T-helper 2 cell treated with Interferon-gamma antibody and Interleukin-4, amounts not matched to agents 5 μg/mL and 100 μg/mL, for 36 hours (primary cell): ENCODE results near the gene DSTN.

ENCODE experiments used
- DNase-seq: peaks from one replicate; pipeline ENCODE4 v3.0.0; 2021; ENCODE audit warnings: low spot score
- H3K27ac Mint-ChIP-seq: one replicate; pipeline ENCODE4 v1.8.0; 2021; ENCODE audit warnings: mild to moderate bottlenecking, mixed read lengths
- H3K27me3 Mint-ChIP-seq: one replicate; pipeline ENCODE4 v1.8.0; 2021; ENCODE audit warnings: low read depth, mixed read lengths
- H3K36me3 Mint-ChIP-seq: one replicate; pipeline ENCODE4 v1.8.0; 2021; ENCODE audit warnings: low read depth, mixed read lengths
- H3K4me1 Mint-ChIP-seq: one replicate; pipeline ENCODE4 v1.8.0; 2021; ENCODE audit warnings: low read depth, mixed read lengths
- H3K4me3 Mint-ChIP-seq: one replicate; pipeline ENCODE4 v1.8.0; 2022; ENCODE audit warnings: mild to moderate bottlenecking, moderate library complexity, mixed read lengths
- H3K9me3 Mint-ChIP-seq: one replicate; pipeline ENCODE4 v1.8.0; 2021; ENCODE audit warnings: mixed read lengths

Gene DSTN

GRCh38 chr20:17642404-17643269 lies 72.8 kb downstream of the DSTN start:
- Mint-ChIP-seq H3K27ac (no peak overlapping the region), H3K9me3 (no peaks in the 10 kb centered on the region), H3K36me3 (peaks cover 8% of the 10 kb centered on the region), H3K4me3 (no peak overlapping the region), H3K27me3 (no peaks in the 10 kb centered on the region), H3K4me1 (peaks cover 3% of the 10 kb centered on the region)
- DNase-seq = no peak

- H3K36me3 Mint-ChIP-seq = peaks cover 8% of the 10 kb centered on the region
- no peak overlapping the region for H3K4me3 Mint-ChIP-seq
- H3K9me3 Mint-ChIP-seq = no peaks in the 10 kb centered on the region
- no peak overlapping the region for H3K27ac Mint-ChIP-seq
- DNase-seq = no peak
- no peaks in the 10 kb centered on the region for H3K27me3 Mint-ChIP-seq
- peaks cover 3% of the 10 kb centered on the region for H3K4me1 Mint-ChIP-seq
Measured at GRCh38 chr20:17643531-17644188, 73.8 kb downstream of the DSTN start.

- H3K27me3 Mint-ChIP-seq = no peaks in the 10 kb centered on the region
- H3K9me3 Mint-ChIP-seq = no peaks in the 10 kb centered on the region
- DNase-seq = no peak
- H3K36me3 Mint-ChIP-seq = peaks cover 10% of the 10 kb centered on the region
- H3K4me1 Mint-ChIP-seq = peaks cover 5% of the 10 kb centered on the region
- no peak overlapping the region for H3K27ac Mint-ChIP-seq
- no peak overlapping the region for H3K4me3 Mint-ChIP-seq
Measured at GRCh38 chr20:17644451-17644850, 74.6 kb downstream of the DSTN start.

GRCh38 chr20:17645010-17645409 lies 75.1 kb downstream of the DSTN start:
- Mint-ChIP-seq H3K27me3 (no peaks in the 10 kb centered on the region), H3K27ac (no peak overlapping the region), H3K36me3 (peaks cover 11% of the 10 kb centered on the region), H3K9me3 (no peaks in the 10 kb centered on the region), H3K4me1 (peaks cover 5% of the 10 kb centered on the region), H3K4me3 (no peak overlapping the region)
- no peak for DNase-seq

- Mint-ChIP-seq H3K9me3 (no peaks in the 10 kb centered on the region), H3K27me3 (no peaks in the 10 kb centered on the region), H3K4me3 (no peak overlapping the region), H3K36me3 (peaks cover 8% of the 10 kb centered on the region), H3K4me1 (peaks cover 5% of the 10 kb centered on the region), H3K27ac (no peak overlapping the region)
- no peak for DNase-seq
Measured at GRCh38 chr20:17645546-17646208, 75.8 kb downstream of the DSTN start.

- H3K4me1 Mint-ChIP-seq = peaks cover 5% of the 10 kb centered on the region
- H3K36me3 Mint-ChIP-seq = peaks cover 6% of the 10 kb centered on the region
- H3K27me3 Mint-ChIP-seq = no peaks in the 10 kb centered on the region
- DNase-seq = no peak
- H3K4me3 Mint-ChIP-seq = no peak overlapping the region
- H3K9me3 Mint-ChIP-seq = no peaks in the 10 kb centered on the region
- H3K27ac Mint-ChIP-seq = no peak overlapping the region
Measured at GRCh38 chr20:17646209-17646960, 76.5 kb downstream of the DSTN start.

GRCh38 chr20:17646961-17647301 lies 77.1 kb downstream of the DSTN start:
- Mint-ChIP-seq H3K27ac (no peak overlapping the region), H3K36me3 (peaks cover 5% of the 10 kb centered on the region), H3K4me3 (no peak overlapping the region), H3K27me3 (no peaks in the 10 kb centered on the region), H3K9me3 (no peaks in the 10 kb centered on the region), H3K4me1 (peaks cover 5% of the 10 kb centered on the region)
- DNase-seq = no peak

- H3K4me1 Mint-ChIP-seq = peaks cover 5% of the 10 kb centered on the region
- DNase-seq = no peak
- no peak overlapping the region for H3K27ac Mint-ChIP-seq
- H3K4me3 Mint-ChIP-seq = no peak overlapping the region
- H3K9me3 Mint-ChIP-seq = no peaks in the 10 kb centered on the region
- H3K27me3 Mint-ChIP-seq = no peaks in the 10 kb centered on the region
- peaks cover 7% of the 10 kb centered on the region for H3K36me3 Mint-ChIP-seq
Measured at GRCh38 chr20:17647391-17648314, 77.8 kb downstream of the DSTN start.

GRCh38 chr20:17648315-17648646 lies 78.4 kb downstream of the DSTN start:
- Mint-ChIP-seq H3K36me3 (peaks cover 7% of the 10 kb centered on the region), H3K27ac (no peak overlapping the region), H3K9me3 (no peaks in the 10 kb centered on the region), H3K4me1 (peaks cover 5% of the 10 kb centered on the region), H3K4me3 (no peak overlapping the region), H3K27me3 (no peaks in the 10 kb centered on the region)
- DNase-seq = no peak

- H3K4me3 Mint-ChIP-seq = no peak overlapping the region
- no peak for DNase-seq
- peaks cover 8% of the 10 kb centered on the region for H3K36me3 Mint-ChIP-seq
- no peak overlapping the region for H3K27ac Mint-ChIP-seq
- H3K27me3 Mint-ChIP-seq = no peaks in the 10 kb centered on the region
- no peaks in the 10 kb centered on the region for H3K9me3 Mint-ChIP-seq
- peaks cover 5% of the 10 kb centered on the region for H3K4me1 Mint-ChIP-seq
Measured at GRCh38 chr20:17648791-17649730, 79.2 kb downstream of the DSTN start.

- Mint-ChIP-seq H3K27me3 (no peaks in the 10 kb centered on the region), H3K36me3 (peaks cover 15% of the 10 kb centered on the region), H3K4me3 (no peak overlapping the region), H3K4me1 (peaks cover 4% of the 10 kb centered on the region), H3K9me3 (no peaks in the 10 kb centered on the region), H3K27ac (no peak overlapping the region)
- DNase-seq = no peak
Measured at GRCh38 chr20:17650301-17651128, 80.6 kb downstream of the DSTN start.
